SK-N-SH (cell line): ENCODE measurements around the gene COPS4. TPM values are rescaled to one million over a fixed set of nuclear protein-coding genes. Genes with fewer than 3 reads are reported as not detected.

Experiments used
- CTCF ChIA-PET: fragments of 300-600, 350-600 bp; formaldehyde crosslinking; extraction: SDS; loops from one replicate; lab custom pipeline; 2021; lab: Yijun Ruan, JAX
- POLR2A ChIA-PET: fragments of 350-600 bp; sonication (Branson Sonifier 250); formaldehyde crosslinking; extraction: SDS; loops from one replicate; lab custom pipeline; 2020; ENCODE audit warnings: antibody characterized with exemption, inconsistent platforms; lab: Yijun Ruan, JAX
- DNase-seq: peaks from one replicate; pipeline ENCODE4 v3.0.0; 2012
- H2AFZ ChIP-seq: fragments of 200-600 bp; sonication (generic); 2 replicates; pipeline ENCODE4 v1.8.1; 2016; ENCODE audit warnings: antibody characterized with exemption, mild to moderate bottlenecking, low read depth
- H3F3A ChIP-seq: fragments of 200-600 bp; sonication (generic); replicated peaks from 2 replicates; pipeline ENCODE3; 2016; ENCODE audit warnings: antibody characterized with exemption, mild to moderate bottlenecking; ENCODE audit not compliant: insufficient read depth
- H3K27ac ChIP-seq, 2 experiments: fragments of 200-500 bp in 1 of 2; fragments of 200-600 bp in 1 of 2; sonication (Bioruptor generic) in 1 of 2; sonication (generic), shearing (Covaris generic) in 1 of 2; 2 replicates each; pipeline versions ENCODE4 v1.5.1 to v1.6.1; 2014 to 2016; ENCODE audit warnings: low read depth in 2 of 2, inconsistent platforms in 1 of 2, low read length in 1 of 2, mild to moderate bottlenecking in 1 of 2, mixed read lengths in 1 of 2
- H3K27me3 ChIP-seq: fragments of 200-600 bp; sonication (generic), shearing (Covaris generic); 2 replicates; pipeline ENCODE4 v1.6.1; 2016; ENCODE audit warnings: mixed run types; ENCODE audit not compliant: insufficient read depth
- H3K36me3 ChIP-seq, 2 experiments: fragments of 200-500 bp in 1 of 2; fragments of 200-600 bp in 1 of 2; sonication (Bioruptor generic) in 1 of 2; sonication (generic) in 1 of 2; replicated peaks in 1 of 2; 2 replicates each; pipeline versions ENCODE3 to v1.5.1; 2014 to 2016; ENCODE audit warnings: low read length in 1 of 2, mild to moderate bottlenecking in 1 of 2; ENCODE audit not compliant: insufficient read depth in 2 of 2, control insufficient read depth in 1 of 2
- H3K4me1 ChIP-seq, 2 experiments: fragments of 200-500 bp in 1 of 2; fragments of 200-600 bp in 1 of 2; sonication (Bioruptor generic) in 1 of 2; sonication (generic), shearing (Covaris generic) in 1 of 2; 2 replicates each; pipeline versions ENCODE4 v1.5.1 to v1.6.1; 2014 to 2016; ENCODE audit warnings: low read depth in 1 of 2, low read length in 1 of 2, mixed run types in 1 of 2; ENCODE audit not compliant: insufficient read depth in 2 of 2, control insufficient read depth in 1 of 2
- H3K4me2 ChIP-seq: fragments of 200-600 bp; sonication (generic), shearing (Covaris generic); 2 replicates; pipeline ENCODE4 v1.6.1; 2017; ENCODE audit warnings: mixed run types
- H3K4me3 ChIP-seq, 2 experiments: fragments of 200-500 bp in 1 of 2; fragments of 200-600 bp in 1 of 2; sonication (Bioruptor generic) in 1 of 2; sonication (generic), shearing (Covaris generic) in 1 of 2; 2 replicates each; pipeline versions ENCODE4 v1.5.1 to v1.8.1; 2014 to 2016; ENCODE audit warnings: low read depth in 2 of 2, inconsistent platforms in 1 of 2, low read length in 1 of 2, mild to moderate bottlenecking in 1 of 2, mixed read lengths in 1 of 2, moderate library complexity in 1 of 2
- H3K79me2 ChIP-seq: fragments of 200-600 bp; sonication (generic); 2 replicates; pipeline ENCODE4 v1.8.1; 2017; ENCODE audit warnings: mild to moderate bottlenecking; ENCODE audit not compliant: insufficient read depth
- H3K9ac ChIP-seq: fragments of 200-600 bp; sonication (generic); 2 replicates; pipeline ENCODE4 v1.6.1; 2017; ENCODE audit warnings: mixed run types
- H3K9me2 ChIP-seq: fragments of 200-600 bp; sonication (generic); 2 replicates; pipeline ENCODE4 v1.6.1; 2017; ENCODE audit warnings: mixed run types
- H3K9me3 ChIP-seq: fragments of 200-600 bp; sonication (generic); 2 replicates; pipeline ENCODE4 v1.6.1; 2017; ENCODE audit warnings: mixed run types, mild to moderate bottlenecking, moderate library complexity
- H4K20me1 ChIP-seq: fragments of 200-600 bp; sonication (generic); 2 replicates; pipeline ENCODE4 v1.6.1; 2017; ENCODE audit warnings: mild to moderate bottlenecking, mixed run types; ENCODE audit not compliant: insufficient read depth
- CHD2 ChIP-seq: fragments of 150-350 bp; IDR thresholded peaks from 2 replicates; pipeline ENCODE4 v1.6.1; 2018; ENCODE audit warnings: low read length; ENCODE audit not compliant: partially characterized antibody
- FOSL2 ChIP-seq: IDR thresholded peaks from 2 replicates; pipeline ENCODE4 v1.4.0; 2012; ENCODE audit warnings: low read depth, mild to moderate bottlenecking, moderate library complexity, borderline replicate concordance
- MXI1 ChIP-seq: IDR thresholded peaks from 2 replicates; pipeline ENCODE4 v1.6.1; 2012; ENCODE audit warnings: mild to moderate bottlenecking, low read depth, low read length, improper control_type of control experiment
- NFIC ChIP-seq: IDR thresholded peaks from 2 replicates; pipeline ENCODE4 v1.4.0; 2012; ENCODE audit warnings: borderline replicate concordance
- POLR2AphosphoS5 ChIP-seq: IDR thresholded peaks from 2 replicates; pipeline ENCODE4 v1.6.1; 2012; ENCODE audit warnings: low read depth, low read length
- RAD21 ChIP-seq: IDR thresholded peaks from 2 replicates; pipeline ENCODE4 v1.6.1; 2012; ENCODE audit warnings: mild to moderate bottlenecking, low read length
- RCOR1 ChIP-seq: fragments of 150-350 bp; IDR thresholded peaks from 2 replicates; pipeline ENCODE4 v1.6.1; 2017; ENCODE audit warnings: antibody characterized with exemption, low read length
- SIN3A ChIP-seq: IDR thresholded peaks from 2 replicates; pipeline ENCODE4 v1.6.1; 2012; ENCODE audit warnings: low read depth, mild to moderate bottlenecking, low read length, moderate library complexity, borderline replicate concordance
- SMC3 ChIP-seq: IDR thresholded peaks from 2 replicates; pipeline ENCODE4 v1.6.1; 2012; ENCODE audit warnings: low read depth, low read length, improper control_type of control experiment
- WGBS: methylation state at CpG from one replicate; pipeline ENCODE4 v1.1.6; 2017; ENCODE audit warnings: low lambda C conversion rate; 5-methylcytosine and 5-hydroxymethylcytosine counted together
- polyA plus RNA-seq, 3 experiments: library from polyadenylated mRNA; depleted of rRNA; stranded (reverse); fragments of >200 nt; gene quantifications; 2 replicates each; pipeline ENCODE4 v1.2.3, GENCODE V29; 2012
- TF ChIP-seq, protein P1 (sequence below): IDR thresholded peaks from 2 replicates; pipeline ENCODE4 v1.4.0; 2012; ENCODE audit warnings: low read depth, borderline replicate concordance
- TF ChIP-seq, protein P2 (sequence below): fragments of 200-600 bp; sonication (generic); IDR thresholded peaks from 2 replicates; pipeline ENCODE4 v1.6.1; 2017; ENCODE audit warnings: antibody characterized with exemption, mild to moderate bottlenecking, moderate library complexity
- TF ChIP-seq, protein P3 (sequence below): fragments of 150-350 bp; IDR thresholded peaks from 2 replicates; pipeline ENCODE4 v1.6.1; 2017; ENCODE audit warnings: antibody characterized with exemption, low read length, low read depth, borderline replicate concordance
- TF ChIP-seq, protein P4 (sequence below): IDR thresholded peaks from 2 replicates; pipeline ENCODE4 v1.4.0; 2012; ENCODE audit warnings: low read depth

COPS4 gene
- polyA plus RNA-seq, 1 of the 3 experiments (the other 2 are of a cell fraction): 33.9 TPM

DNA sequence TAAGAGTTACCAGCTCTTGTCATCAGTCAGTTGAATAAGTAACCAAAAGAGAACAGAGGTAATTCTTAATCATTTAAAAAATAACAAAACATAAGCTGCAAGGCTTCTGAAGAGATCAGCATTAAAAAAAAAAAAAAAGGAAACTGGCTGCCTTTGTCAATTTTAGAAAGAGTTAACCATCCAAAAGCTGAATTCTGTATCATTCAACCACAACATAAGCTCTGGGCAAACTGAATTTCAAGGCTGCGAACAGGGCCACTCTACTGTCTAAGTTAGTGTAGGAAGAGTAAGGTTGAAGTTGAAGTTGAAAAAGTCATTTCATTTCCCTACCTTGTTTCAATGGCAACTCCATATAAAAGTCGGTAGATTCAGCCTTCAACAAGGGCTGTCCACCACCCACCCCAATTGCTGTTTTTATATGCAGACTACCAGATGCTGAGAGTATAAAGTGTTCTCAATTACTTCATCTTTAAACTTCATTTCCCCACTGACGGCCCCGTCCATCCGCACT, 23.2 kb upstream of the COPS4 start:
- Histone ChIP-seq H2AFZ (peak overlapping the region; percentile 92), H3F3A (peaks cover 18% of the 10 kb centered on the region), H3K9me3 (no peaks in the 10 kb centered on the region), H3K79me2 (peaks cover 57% of the 10 kb centered on the region), H3K4me1 (peaks cover 4 to 12% of the 10 kb centered on the region in 2 experiments; a peak in 2 of 4 replicates), H3K4me3 (peak overlapping the region; percentile 88 to 95), H3K4me2 (peak overlapping the region; percentile 98), H3K9ac (peak overlapping the region; percentile 90; the same call in 1 of the 2 replicates), H4K20me1 (no peaks in the 10 kb centered on the region), H3K27me3 (no peaks in the 10 kb centered on the region), H3K36me3 (no peaks in the 10 kb centered on the region), H3K9me2 (no peaks in the 10 kb centered on the region), H3K27ac (peak overlapping the region; percentile 34 to 82; a peak in 3 of 4 replicates)
- CTCF ChIA-PET: interaction anchor here (0.7 to 1.7 kb wide), 5 partner anchors 30 to 249 kb away, joined by 3 to 4 read pairs (median 3); partner anchors contain the start of gene THAP9
- DNase-seq: no peak
- POLR2A ChIA-PET: interaction anchor here (3.9 kb wide), 1 partner anchor 23 kb away, joined by 34 read pairs; the partner anchor contains the start of gene COPS4
- TF ChIP-seq SIN3A: 0 out of 2 replicates have a peak, but pooled peaks have one; percentile 7
- TF ChIP-seq, protein P1, sequence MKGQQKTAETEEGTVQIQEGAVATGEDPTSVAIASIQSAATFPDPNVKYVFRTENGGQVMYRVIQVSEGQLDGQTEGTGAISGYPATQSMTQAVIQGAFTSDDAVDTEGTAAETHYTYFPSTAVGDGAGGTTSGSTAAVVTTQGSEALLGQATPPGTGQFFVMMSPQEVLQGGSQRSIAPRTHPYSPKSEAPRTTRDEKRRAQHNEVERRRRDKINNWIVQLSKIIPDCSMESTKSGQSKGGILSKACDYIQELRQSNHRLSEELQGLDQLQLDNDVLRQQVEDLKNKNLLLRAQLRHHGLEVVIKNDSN: no peak
- 0% methylated on average over 5 of the region's 5 CpGs for WGBS

DNA sequence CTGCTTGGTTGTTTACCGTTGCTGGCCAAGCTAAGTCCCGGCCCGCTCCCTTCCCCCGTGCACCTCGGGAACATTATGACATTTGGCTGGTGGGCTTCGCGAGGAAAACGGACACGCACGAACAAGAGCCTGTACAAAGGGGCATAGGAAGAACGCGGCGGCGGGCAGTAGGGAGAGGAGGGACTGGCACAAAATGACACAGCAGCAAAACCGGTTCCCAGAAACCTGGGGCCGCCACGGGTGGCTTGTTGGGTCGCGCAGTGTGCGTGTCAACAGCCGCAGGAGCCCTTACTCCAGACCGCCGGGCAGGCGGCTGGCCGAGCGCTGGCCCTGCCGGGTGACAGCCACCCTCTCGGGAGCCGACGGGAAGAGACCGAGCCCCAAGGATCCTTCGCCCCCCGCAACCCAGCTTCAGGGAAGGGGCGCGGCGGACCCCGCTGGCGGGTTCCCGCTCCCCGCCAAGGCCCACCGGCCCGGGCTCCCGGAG, 22.7 kb upstream of the COPS4 start:
- Histone ChIP-seq H3K27ac (peak overlapping the region; percentile 39 to 82; a peak in 3 of 4 replicates), H3K9ac (peak overlapping the region; percentile 90), H2AFZ (peak overlapping the region; percentile 92), H3K9me2 (no peaks in the 10 kb centered on the region), H4K20me1 (no peaks in the 10 kb centered on the region), H3K9me3 (no peaks in the 10 kb centered on the region), H3K4me2 (peak overlapping the region; percentile 98), H3K4me3 (peak overlapping the region; percentile 88 to 95), H3K79me2 (peaks cover 52% of the 10 kb centered on the region), H3K27me3 (no peaks in the 10 kb centered on the region), H3K4me1 (peaks cover 4 to 12% of the 10 kb centered on the region in 2 experiments; a peak in 2 of 4 replicates), H3K36me3 (no peaks in the 10 kb centered on the region), H3F3A (peaks cover 18% of the 10 kb centered on the region)
- ChIA-PET CTCF (interaction anchor here (1.0 to 1.2 kb wide), 2 partner anchors 114 to 115 kb away, joined by 3 read pairs; no protein-coding TSS in a partner anchor), POLR2A (interaction anchor here (1.1 to 3.9 kb wide), 2 partner anchors 23 to 583 kb away, joined by 6 to 34 read pairs; partner anchors contain the start of genes COPS4 and HNRNPDL)
- TF ChIP-seq MXI1 (peak; percentile 31; the same call in 1 of the 2 replicates), CHD2 (no peak)
- 1% methylated on average over 20 of the region's 43 CpGs for WGBS
- no peak for DNase-seq

DNA sequence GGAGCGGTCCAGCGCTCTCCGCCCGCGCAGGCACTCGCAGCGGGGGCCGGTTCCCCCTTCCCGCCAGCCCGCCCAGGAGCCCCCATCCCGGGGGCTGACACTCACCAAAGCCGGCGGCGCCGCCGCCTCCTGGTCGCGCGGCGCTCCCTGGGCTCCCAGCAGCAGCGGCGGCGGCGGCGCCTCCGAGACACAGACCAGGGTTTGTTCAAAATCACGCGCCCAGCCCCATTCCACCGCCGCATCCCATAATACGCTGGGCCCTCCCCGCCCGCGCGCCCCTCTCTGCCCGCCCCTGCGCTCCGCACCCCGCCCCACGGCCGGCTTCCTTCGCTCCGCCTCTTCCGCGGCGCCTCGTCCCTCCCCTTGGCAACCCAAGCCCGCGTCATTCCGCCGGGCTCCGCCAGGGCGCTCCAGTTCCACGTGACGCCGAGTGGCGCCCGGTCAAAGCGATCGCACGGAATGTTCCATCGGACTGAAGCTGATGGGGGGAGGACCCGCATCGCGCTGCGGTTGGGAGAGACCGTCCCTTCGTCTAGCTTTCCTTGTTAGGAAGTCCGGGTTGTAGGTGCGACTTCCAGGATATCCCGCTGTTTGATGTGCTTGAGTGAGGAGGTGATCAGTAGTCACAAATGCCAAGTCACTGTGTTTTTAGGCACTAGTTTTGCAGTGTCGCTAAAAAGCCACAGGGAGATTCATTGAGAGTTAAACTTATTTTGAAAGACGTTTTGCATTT, 22.1 kb upstream of the COPS4 start:
- Histone ChIP-seq H3K9me3 (no peaks in the 10 kb centered on the region), H3K9ac (peak overlapping the region; percentile 90), H4K20me1 (no peaks in the 10 kb centered on the region), H3K36me3 (no peaks in the 10 kb centered on the region), H3K27me3 (no peaks in the 10 kb centered on the region), H3F3A (peaks cover 18% of the 10 kb centered on the region), H3K27ac (peak overlapping the region; percentile 82 to 92), H3K79me2 (peaks cover 46% of the 10 kb centered on the region), H3K4me1 (peaks cover 4 to 10% of the 10 kb centered on the region in 2 experiments; a peak in 2 of 4 replicates), H3K9me2 (no peaks in the 10 kb centered on the region), H3K4me3 (peak overlapping the region; percentile 88 to 95), H2AFZ (peak overlapping the region; percentile 98), H3K4me2 (peak overlapping the region; percentile 98)
- CTCF ChIA-PET: interaction anchor here (0.6 to 1.2 kb wide), 7 partner anchors 21 to 115 kb away, joined by 3 to 6 read pairs (median 3); partner anchors contain the start of genes COPS4 and THAP9
- DNase-seq: peak; percentile 96
- WGBS: 1% methylated on average over 34 of the region's 73 CpGs
- POLR2A ChIA-PET: interaction anchor here (0.6 to 3.9 kb wide), 5 partner anchors 22 to 583 kb away, joined by 3 to 34 read pairs (median 4); partner anchors contain the start of genes COPS4, COQ2, HNRNPDL and THAP9
- TF ChIP-seq POLR2AphosphoS5 (0 out of 2 replicates have a peak, but pooled peaks have one; percentile 57), NFIC (peak; percentile 31; the same call in 1 of the 2 replicates), RAD21 (peak; percentile 45), RCOR1 (peak; percentile 45), FOSL2 (no peak), SMC3 (no peak), SIN3A (peak; percentile 96; the same call in 1 of the 2 replicates), CHD2 (peak; percentile 82)
- TF ChIP-seq, protein P2, sequence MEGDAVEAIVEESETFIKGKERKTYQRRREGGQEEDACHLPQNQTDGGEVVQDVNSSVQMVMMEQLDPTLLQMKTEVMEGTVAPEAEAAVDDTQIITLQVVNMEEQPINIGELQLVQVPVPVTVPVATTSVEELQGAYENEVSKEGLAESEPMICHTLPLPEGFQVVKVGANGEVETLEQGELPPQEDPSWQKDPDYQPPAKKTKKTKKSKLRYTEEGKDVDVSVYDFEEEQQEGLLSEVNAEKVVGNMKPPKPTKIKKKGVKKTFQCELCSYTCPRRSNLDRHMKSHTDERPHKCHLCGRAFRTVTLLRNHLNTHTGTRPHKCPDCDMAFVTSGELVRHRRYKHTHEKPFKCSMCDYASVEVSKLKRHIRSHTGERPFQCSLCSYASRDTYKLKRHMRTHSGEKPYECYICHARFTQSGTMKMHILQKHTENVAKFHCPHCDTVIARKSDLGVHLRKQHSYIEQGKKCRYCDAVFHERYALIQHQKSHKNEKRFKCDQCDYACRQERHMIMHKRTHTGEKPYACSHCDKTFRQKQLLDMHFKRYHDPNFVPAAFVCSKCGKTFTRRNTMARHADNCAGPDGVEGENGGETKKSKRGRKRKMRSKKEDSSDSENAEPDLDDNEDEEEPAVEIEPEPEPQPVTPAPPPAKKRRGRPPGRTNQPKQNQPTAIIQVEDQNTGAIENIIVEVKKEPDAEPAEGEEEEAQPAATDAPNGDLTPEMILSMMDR: peak; percentile 44
- TF ChIP-seq, protein P3, sequence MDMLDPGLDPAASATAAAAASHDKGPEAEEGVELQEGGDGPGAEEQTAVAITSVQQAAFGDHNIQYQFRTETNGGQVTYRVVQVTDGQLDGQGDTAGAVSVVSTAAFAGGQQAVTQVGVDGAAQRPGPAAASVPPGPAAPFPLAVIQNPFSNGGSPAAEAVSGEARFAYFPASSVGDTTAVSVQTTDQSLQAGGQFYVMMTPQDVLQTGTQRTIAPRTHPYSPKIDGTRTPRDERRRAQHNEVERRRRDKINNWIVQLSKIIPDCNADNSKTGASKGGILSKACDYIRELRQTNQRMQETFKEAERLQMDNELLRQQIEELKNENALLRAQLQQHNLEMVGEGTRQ: peak; percentile 71
- TF ChIP-seq, protein P4, sequence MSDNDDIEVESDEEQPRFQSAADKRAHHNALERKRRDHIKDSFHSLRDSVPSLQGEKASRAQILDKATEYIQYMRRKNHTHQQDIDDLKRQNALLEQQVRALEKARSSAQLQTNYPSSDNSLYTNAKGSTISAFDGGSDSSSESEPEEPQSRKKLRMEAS: peak; percentile 96
